HG03457 (cell line): ENCODE results near the gene ZNF414.

ENCODE experiments used
- ATAC-seq: cut with Tn5 transposase; IDR thresholded peaks from one replicate; pipeline ENCODE4 v1.9.1; 2021; ENCODE audit warnings: moderate number of reproducible peaks; ENCODE audit not compliant: unreplicated experiment

The ZNF414 gene

GRCh38 chr19:8491574-8491973 lies 22.4 kb downstream of the ZNF414 start:
- ATAC-seq, result no peak

DNA sequence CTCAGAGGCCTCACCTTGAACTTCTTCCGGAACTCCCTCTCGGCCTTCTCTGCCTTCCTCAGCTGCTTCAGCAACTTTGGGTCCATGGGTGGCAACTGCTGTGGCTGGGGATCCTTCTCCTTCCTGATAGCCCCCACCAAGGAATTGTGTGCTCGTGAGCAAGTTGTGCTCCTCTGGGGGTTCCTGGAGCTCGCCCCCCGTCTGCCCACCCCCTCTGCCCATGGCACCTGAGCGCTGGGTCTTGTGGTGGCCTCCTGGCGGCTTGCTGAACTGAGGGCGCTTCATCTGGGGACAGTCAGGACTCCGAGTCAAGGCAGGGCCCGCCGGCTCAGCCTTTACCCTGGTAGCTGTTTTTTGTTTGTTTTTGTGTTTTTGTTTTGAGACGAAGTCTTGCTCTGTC lies 23.1 kb downstream of the ZNF414 start:
- ATAC-seq, result no peak

- ATAC-seq, result no peak
Measured at GRCh38 chr19:8490395-8490760, 23.6 kb downstream of the ZNF414 start.

DNA sequence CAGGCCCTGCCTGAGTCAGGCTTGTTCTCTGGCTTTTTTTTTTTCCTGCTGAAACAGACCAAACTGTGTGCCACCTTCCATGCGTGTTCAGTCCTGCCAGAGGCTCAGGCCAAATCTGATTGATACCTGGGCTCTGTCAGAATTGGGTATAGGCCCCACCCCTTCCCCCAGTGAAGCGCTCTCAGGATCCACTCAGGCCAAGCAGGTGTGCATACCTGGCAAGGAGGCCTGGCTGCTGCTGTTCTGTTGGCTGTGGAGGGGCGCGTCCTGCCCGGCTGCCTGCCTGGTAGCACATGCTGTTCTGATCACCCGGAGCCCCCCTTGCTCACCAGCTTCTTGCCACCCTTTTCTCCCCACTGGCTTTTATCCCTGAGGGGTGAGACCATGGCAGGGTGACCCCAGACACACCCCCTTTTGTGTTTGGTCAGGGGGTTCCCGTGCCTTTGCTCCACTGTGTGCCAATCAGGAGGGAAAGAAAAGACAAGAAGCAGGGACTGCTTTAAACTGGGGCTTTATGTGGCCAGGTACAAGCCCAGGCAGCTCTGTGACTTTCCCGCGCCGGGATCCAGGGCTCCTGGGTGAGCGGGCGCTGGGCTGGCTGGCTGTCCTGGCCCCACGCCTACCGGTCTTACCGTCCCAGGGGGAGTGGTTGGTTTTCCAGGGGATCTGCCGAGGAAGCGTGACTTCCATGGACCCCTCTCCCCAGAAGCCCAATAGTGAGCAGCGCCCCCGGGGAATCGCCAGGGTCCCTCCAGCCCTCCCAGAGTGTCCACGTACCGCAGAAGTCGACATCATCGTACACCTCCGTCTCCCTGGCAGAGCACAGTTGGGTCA lies 24.2 kb downstream of the ZNF414 start:
- no peak for ATAC-seq

DNA sequence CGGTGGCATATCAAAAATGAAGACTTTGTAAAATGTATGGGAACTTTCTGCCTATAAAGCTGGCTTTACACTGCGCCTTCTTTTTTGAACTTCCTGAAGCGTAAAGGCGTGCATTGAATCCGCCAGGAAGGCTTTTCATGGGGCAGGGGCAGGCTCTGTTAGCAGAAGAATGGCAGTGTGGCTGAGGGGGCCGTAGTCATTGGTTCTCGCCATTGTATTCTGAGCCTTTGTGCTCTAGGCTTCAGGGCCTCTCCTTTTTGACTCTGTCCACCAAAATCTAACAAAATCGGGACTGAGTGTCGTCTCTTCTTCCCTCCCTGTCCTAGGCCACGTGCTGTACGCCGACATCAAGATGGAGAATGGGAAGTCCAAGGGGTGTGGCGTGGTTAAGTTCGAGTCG lies 25.6 kb downstream of the ZNF414 start:
- ATAC-seq, result no peak

GRCh38 chr19:8487137-8487851 lies 26.7 kb downstream of the ZNF414 start:
- ATAC-seq, result no peak

DNA sequence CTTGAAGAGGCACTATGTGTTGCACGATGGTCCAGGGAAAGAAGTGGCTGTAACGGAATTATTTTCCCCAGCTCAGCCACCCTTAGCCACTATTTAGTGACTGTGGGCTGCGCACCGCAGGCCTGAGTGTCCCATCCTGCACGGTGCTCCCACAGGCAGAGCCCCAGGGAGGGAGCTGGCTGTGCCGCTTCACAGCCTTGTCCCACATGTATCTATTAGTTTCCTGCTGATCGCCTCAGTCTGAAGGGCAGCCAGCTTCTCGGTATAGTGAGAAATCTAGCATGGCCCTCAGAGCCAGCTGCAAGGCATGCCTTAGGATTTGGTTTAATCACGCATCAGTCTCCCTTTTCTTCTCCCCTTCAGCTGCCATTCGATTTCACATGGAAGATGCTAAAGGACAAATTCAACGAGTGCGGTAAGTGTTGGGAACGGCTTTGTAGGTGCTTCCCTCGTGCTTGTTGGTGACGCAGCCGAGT lies 27.3 kb downstream of the ZNF414 start:
- ATAC-seq, result no peak

GRCh38 chr19:8485561-8486371 lies 28.2 kb downstream of the ZNF414 start:
- ATAC-seq, result no peak

GRCh38 chr19:8484331-8484894 lies 29.6 kb downstream of the ZNF414 start:
- no peak for ATAC-seq

- ATAC-seq, result no peak
Measured at GRCh38 chr19:8483165-8483564, 30.8 kb downstream of the ZNF414 start.

DNA sequence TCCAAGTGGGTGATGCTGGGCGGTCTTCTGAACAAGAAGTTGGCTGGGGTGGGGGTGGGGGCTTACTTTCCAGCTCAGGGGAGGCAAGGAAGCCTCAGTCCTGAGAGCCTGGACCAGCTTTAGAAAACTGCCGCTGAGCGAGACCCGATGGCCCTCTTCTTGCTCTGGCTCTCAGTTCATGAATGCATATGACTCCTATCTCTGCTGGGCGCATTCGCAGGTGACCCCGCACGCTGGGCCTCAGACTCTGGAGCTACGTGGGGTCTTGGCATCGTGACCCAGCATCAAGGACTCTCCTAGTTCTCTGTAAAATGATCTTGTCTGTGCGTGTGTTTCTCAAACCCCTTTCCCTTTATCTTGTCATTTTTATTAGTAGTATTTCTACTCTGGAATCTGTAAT lies 31.3 kb downstream of the ZNF414 start:
- ATAC-seq, result no peak

DNA sequence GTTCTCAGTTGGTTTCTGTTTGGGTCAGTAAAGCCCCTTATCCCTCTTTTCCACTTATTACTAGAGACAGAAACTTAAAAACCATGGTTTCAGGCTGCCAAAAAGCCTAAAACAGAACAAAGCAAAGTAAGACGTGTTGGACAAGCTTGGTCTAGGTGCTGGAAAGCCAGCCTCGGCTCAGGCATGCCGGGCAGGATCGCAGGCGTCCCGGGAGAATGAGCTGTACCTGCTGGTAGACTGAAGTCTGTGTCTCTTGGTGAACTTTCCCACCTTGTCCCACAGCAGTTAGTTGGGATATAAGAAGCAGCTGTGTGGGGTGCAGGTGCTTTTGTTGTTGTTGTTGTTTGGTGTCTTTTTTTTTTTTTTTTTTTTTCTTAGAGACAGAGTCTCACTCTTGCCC lies 32.4 kb downstream of the ZNF414 start:
- no peak for ATAC-seq

GRCh38 chr19:8481201-8481600 lies 32.8 kb downstream of the ZNF414 start:
- no peak for ATAC-seq

GRCh38 chr19:8478598-8478997 lies 35.4 kb downstream of the ZNF414 start:
- ATAC-seq, result no peak

DNA sequence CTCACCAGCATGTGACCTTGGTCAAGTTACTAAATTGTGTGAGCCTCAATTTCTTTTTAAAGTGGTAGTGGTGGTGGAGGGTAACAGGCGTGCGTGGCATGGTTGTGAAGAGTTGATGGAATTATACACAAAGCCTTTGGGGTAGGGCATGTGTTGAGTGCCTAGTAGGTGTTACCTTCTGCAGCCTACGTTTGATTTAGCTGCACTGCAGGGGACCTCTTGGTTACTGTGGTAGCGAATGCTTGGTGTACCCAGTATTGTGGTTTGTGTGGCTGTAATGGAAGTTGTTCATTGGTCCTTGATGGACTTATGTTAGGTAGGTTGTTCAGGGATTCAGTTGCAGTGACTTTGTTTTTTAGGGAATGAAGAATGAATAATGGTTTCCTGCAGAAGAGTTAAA lies 36.1 kb downstream of the ZNF414 start:
- ATAC-seq, result no peak

GRCh38 chr19:8476524-8476923 lies 37.4 kb downstream of the ZNF414 start:
- no peak for ATAC-seq

- no peak for ATAC-seq
Measured at GRCh38 chr19:8475005-8475404, 39.0 kb downstream of the ZNF414 start.

DNA sequence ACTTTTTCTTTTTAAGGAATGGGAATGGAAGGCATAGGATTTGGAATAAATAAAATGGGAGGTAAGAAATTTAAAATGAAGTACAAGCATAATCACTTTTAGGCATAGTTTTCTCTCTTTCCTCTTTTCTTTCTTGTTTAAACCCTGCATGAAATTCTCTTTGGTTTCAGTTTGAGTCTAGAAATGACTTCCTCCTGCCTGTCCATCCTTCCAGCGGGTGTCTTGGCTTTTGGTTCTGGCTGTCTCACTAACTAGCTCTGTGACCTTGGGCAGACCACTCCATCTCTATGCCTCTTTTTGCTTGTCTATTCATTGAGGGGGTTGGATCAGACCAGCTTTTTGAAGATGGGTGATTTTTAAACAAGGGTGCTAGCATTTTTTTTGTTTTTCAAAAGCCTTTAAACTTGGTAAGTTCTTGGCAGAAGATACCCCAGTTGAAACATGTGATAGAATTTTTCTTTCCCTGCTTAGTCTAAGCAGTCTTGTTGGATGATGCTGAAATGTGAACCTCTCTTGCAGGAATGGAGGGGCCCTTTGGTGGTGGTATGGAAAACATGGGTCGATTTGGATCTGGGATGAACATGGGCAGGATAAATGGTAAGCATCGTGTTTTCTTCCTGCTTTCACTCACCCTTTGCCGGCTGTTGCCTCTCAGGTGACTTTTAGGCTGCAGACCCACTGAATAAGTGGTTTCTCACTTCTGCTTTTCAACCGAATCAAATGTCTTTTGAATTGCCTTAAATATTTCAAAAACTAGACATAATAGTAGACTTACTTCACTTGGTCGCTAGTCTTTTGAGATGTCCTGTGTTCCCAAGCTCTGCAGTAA lies 40.1 kb downstream of the ZNF414 start:
- ATAC-seq, result no peak

DNA sequence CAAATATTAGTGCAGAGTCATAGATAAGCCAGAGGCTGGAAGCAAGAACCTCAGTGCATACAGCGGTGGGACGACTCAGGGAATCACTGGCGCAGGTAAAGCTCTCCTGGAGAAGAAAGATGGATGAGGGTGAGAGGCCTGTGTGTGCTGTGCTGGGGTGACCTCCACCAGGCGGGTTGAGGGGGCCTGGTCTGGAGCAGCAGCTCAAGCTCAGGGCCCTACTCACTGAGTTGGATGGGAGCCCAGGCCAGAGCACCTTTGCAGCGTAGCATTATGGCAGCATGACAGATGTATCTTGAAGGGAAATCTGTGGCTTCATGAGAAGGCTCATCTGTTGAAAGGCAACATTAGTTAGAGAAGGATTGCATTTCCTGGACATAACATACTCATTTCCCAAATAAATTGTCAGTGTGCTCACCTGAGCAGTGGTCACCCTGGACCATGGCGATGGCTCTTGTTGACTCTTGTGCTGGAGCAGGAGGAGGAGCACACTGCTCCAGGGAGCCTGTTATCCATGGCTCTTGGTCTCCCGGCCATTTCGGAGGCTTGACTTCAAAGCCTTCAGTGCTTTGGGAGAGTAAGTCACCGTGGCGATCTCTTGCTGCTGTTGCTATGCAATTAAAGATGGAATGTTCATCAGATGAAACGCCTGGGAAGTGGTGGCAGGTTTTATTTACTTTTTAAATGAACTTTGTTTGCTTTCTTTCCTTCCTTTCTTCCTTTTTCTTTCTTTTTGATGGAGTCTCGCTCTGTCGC lies 44.2 kb downstream of the ZNF414 start:
- ATAC-seq, result no peak
